PC-3 (cell line): ENCODE results near the gene CELF1. TPM values are rescaled to one million over a fixed set of nuclear protein-coding genes. Genes with fewer than 3 reads are reported as not detected.
A peak's percentile ranks its signal among the peaks of the same experiment; 100 is the strongest.

ENCODE experiments used
- ATAC-seq: fragments of 200-7000 bp; cut with Tn5 transposase; 2 replicates; pipeline ENCODE4 v1.9.1; 2020; ENCODE audit warnings: mild to moderate bottlenecking, moderate library complexity
- BruUV-seq: library from RNA; stranded (reverse); fragments of 400-500 nt; replicated peaks from 2 replicates; lab custom pipeline; 2021; lab: Mats Ljungman, UMichigan
- CTCF ChIA-PET: fragments of 300-600 bp; sonication (Branson Sonifier 250); formaldehyde crosslinking; loops from one replicate; lab custom pipeline; 2022; ENCODE audit warnings: antibody characterized with exemption; lab: Charles Lee
- POLR2A ChIA-PET: fragments of 300-600 bp; sonication (Branson Sonifier 250); formaldehyde crosslinking; loops from one replicate; lab custom pipeline; 2022; ENCODE audit warnings: antibody characterized with exemption; ENCODE audit not compliant: unreplicated experiment; lab: Charles Lee
- DNase-seq: peaks from one replicate; pipeline ENCODE4 v3.0.0-alpha.2; 2015
- H2AFZ ChIP-seq: fragments of 300-600 bp; sonication (generic); 2 replicates; pipeline ENCODE4 v1.6.0; 2016; ENCODE audit warnings: antibody characterized with exemption, low read length
- H3F3A ChIP-seq: fragments of 300-600 bp; sonication (generic); one replicate; pipeline ENCODE4 v1.6.0; 2017; ENCODE audit warnings: antibody characterized with exemption, low read length, control low read depth, mild to moderate bottlenecking; ENCODE audit not compliant: unreplicated experiment
- H3K27ac ChIP-seq: fragments of 300-600 bp; sonication (generic); 2 replicates; pipeline ENCODE4 v1.5.1; 2016; ENCODE audit warnings: mild to moderate bottlenecking, low read length
- H3K27me3 ChIP-seq: fragments of 300-600 bp; sonication (generic); 2 replicates; pipeline ENCODE4 v1.6.1; 2016; ENCODE audit warnings: low read length, mixed read lengths
- H3K36me3 ChIP-seq: fragments of 300-600 bp; sonication (generic); 2 replicates; pipeline ENCODE4 v1.6.1; 2016; ENCODE audit warnings: low read depth, mixed run types, low read length, mixed read lengths
- H3K4me1 ChIP-seq: fragments of 300-600 bp; sonication (generic); 2 replicates; pipeline ENCODE4 v1.5.1; 2016; ENCODE audit warnings: low read length; ENCODE audit not compliant: insufficient read depth
- H3K4me2 ChIP-seq: fragments of 300-600 bp; sonication (generic); 2 replicates; pipeline ENCODE4 v1.6.0; 2016; ENCODE audit warnings: low read length
- H3K4me3 ChIP-seq: fragments of 300-600 bp; sonication (generic); 2 replicates; pipeline ENCODE4 v1.5.1; 2016; ENCODE audit warnings: mild to moderate bottlenecking, low read length, mixed read lengths
- H3K79me2 ChIP-seq: fragments of 300-600 bp; sonication (generic); 2 replicates; pipeline ENCODE4 v1.6.1; 2017; ENCODE audit warnings: low read length, mixed read lengths
- H3K9ac ChIP-seq: fragments of 300-600 bp; sonication (generic); 2 replicates; pipeline ENCODE4 v1.6.0; 2016; ENCODE audit warnings: mild to moderate bottlenecking, low read length
- H3K9me2 ChIP-seq: fragments of 300-600 bp; sonication (generic); replicated peaks from 2 replicates; pipeline ENCODE4 v1.6.1; 2016; ENCODE audit warnings: mixed run types, low read length, mixed read lengths
- H3K9me3 ChIP-seq: fragments of 300-600 bp; sonication (generic); 2 replicates; pipeline ENCODE4 v1.6.1; 2016; ENCODE audit warnings: low read length, mixed read lengths
- H4K20me1 ChIP-seq: fragments of 300-600 bp; sonication (generic); 2 replicates; pipeline ENCODE4 v1.6.1; 2016; ENCODE audit warnings: low read length, mixed read lengths
- EZH2 ChIP-seq: fragments of 300-600 bp; sonication (generic); IDR thresholded peaks from one replicate; pipeline ENCODE4 v1.6.1; 2017; ENCODE audit warnings: antibody characterized with exemption, mild to moderate bottlenecking, low read length; ENCODE audit not compliant: unreplicated experiment
- EZH2phosphoT487 ChIP-seq: fragments of 300-600 bp; sonication (generic); IDR thresholded peaks from 2 replicates; pipeline ENCODE4 v1.6.1; 2018; ENCODE audit warnings: mild to moderate bottlenecking, antibody characterized with exemption, low read length, borderline replicate concordance
- intact Hi-C: fragments of 100-400 bp; cut with micrococcal nuclease; formaldehyde crosslinking; loops from 2 replicates; pipeline ENCODE4 v1.9.0; 2023
- total RNA-seq: library from RNA; depleted of rRNA; stranded (reverse); fragments of >200 nt; gene quantifications from 2 replicates; pipeline ENCODE4 v1.2.3, GENCODE V29; 2014
- TF ChIP-seq, protein P1 (sequence below): fragments of 300-600 bp; sonication (generic); conservative IDR thresholded peaks from 2 replicates; pipeline ENCODE4 v1.5.1; 2017; ENCODE audit warnings: antibody characterized with exemption, low read depth, mild to moderate bottlenecking, low read length

The CELF1 gene
- total RNA-seq, 1 experiment from 2014 or later, result 80.1 TPM

DNA sequence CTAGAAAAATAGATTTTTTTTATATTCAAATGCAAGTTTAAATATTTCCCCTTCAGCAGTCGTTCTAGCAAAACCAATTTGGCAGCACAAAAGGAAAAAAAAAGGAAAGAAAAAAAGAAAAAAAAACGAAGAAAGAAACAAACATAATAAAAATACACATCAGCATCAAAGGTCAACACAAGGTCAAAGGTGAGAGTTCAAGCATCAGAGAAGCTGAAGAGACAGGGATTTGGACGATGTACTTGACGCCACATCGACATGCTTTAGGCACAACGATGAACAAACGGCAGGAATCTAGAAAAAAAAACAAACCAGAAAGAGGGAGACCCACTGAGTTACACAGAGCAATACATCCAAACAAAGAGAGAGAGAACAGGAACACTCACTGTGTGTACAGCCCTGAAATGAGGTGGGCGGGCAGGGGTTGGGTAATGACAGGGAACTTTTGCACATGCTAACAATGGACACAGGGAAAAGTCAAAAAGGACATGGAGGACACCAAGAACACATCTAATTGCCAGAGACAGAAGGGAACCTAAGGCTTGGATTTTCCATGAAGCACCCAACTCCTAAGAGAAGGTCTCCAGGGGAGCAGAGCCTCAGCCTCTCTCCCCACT, 84.2 kb downstream of the CELF1 start:
- Histone ChIP-seq H3K9ac (no peak overlapping the region), H4K20me1 (no peaks in the 10 kb centered on the region), H3K36me3 (peaks cover 57% of the 10 kb centered on the region), H3K27me3 (no peaks in the 10 kb centered on the region), H3F3A (no peaks in the 10 kb centered on the region), H3K4me3 (no peak overlapping the region), H2AFZ (no peak overlapping the region), H3K4me1 (no peaks in the 10 kb centered on the region), H3K79me2 (0 out of 2 replicates have a peak, but pooled peaks cover 6% of the 10 kb centered on the region), H3K9me3 (no peaks in the 10 kb centered on the region), H3K9me2 (no peaks in the 10 kb centered on the region), H3K4me2 (no peak overlapping the region), H3K27ac (no peak overlapping the region)
- no TSS peak for BruUV-seq
- TF ChIP-seq EZH2 (no peak), EZH2phosphoT487 (no peak)
- TF ChIP-seq, protein P1, sequence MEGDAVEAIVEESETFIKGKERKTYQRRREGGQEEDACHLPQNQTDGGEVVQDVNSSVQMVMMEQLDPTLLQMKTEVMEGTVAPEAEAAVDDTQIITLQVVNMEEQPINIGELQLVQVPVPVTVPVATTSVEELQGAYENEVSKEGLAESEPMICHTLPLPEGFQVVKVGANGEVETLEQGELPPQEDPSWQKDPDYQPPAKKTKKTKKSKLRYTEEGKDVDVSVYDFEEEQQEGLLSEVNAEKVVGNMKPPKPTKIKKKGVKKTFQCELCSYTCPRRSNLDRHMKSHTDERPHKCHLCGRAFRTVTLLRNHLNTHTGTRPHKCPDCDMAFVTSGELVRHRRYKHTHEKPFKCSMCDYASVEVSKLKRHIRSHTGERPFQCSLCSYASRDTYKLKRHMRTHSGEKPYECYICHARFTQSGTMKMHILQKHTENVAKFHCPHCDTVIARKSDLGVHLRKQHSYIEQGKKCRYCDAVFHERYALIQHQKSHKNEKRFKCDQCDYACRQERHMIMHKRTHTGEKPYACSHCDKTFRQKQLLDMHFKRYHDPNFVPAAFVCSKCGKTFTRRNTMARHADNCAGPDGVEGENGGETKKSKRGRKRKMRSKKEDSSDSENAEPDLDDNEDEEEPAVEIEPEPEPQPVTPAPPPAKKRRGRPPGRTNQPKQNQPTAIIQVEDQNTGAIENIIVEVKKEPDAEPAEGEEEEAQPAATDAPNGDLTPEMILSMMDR, result no peak
- no peak for ATAC-seq
- intact Hi-C loops, result no loop called here
- DNase-seq, result no peak
- ChIA-PET POLR2A (no interaction called here), CTCF (no interaction called here)

DNA sequence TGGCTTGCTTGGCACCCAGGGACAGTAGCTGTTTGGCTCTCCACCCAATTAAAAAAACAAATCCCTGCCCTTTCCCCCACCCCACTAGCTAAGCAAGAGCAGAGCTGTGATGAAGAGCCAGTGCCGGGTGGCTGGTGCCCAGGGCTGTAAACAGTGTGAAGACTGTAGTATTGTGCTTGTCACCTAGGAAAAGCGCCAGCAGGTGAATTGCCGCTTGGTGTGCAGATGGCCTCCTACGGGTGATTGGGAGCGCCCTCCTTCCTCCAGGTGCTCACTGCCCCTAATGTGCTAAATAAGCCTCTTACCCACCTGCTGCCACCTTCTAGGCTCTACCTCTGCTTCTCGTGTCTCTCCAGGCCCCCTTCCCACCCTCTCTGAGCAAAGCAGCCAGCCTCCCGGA, 85.6 kb downstream of the CELF1 start:
- ChIA-PET POLR2A (no interaction called here), CTCF (no interaction called here)
- Histone ChIP-seq H3K4me3 (no peak overlapping the region), H3K27ac (no peak overlapping the region), H2AFZ (no peak overlapping the region), H3K27me3 (no peaks in the 10 kb centered on the region), H3F3A (no peaks in the 10 kb centered on the region), H3K9ac (no peak overlapping the region), H3K9me3 (no peaks in the 10 kb centered on the region), H3K79me2 (0 out of 2 replicates have a peak, but pooled peaks cover 6% of the 10 kb centered on the region), H3K36me3 (peaks cover 44% of the 10 kb centered on the region), H3K4me1 (no peaks in the 10 kb centered on the region), H3K9me2 (no peaks in the 10 kb centered on the region), H4K20me1 (no peaks in the 10 kb centered on the region), H3K4me2 (no peak overlapping the region)
- TF ChIP-seq EZH2phosphoT487 (no peak), EZH2 (no peak)
- TF ChIP-seq, protein P1, result no peak
- TSS peak; percentile 7 for BruUV-seq
- intact Hi-C loops, result no loop called here
- ATAC-seq, result peak; percentile 27; the same call in 1 of the 2 replicates
- DNase-seq, result no peak

DNA sequence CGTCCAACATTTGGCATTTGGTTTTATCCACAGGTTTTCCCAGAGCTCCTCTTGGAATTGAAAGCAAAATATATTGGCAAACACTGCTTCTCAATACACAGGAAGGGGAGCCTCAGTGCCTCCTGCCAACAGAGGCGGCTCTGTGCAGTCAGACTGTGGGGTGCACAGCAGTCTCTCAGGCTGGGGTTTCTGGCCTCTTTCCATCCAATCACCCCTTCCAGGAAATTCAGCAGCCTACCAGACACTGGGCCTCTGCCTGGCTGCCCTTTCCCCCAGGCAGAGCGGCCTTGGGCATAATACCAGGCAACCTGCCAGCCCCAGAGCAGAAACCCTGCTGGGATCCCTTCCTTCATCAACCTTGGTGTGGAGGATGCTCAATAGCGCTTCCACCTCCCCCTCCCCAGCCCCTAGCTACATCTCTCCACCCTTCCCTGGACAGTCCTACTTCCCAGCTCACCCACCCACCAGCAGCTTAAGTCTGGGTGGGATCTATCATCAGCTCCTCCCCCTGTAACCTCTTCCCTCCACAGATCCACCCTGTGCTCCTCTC, 86.2 kb downstream of the CELF1 start:
- Histone ChIP-seq H3K36me3 (peaks cover 38% of the 10 kb centered on the region), H3K27ac (no peak overlapping the region), H3K27me3 (no peaks in the 10 kb centered on the region), H3K4me3 (no peak overlapping the region), H3F3A (no peaks in the 10 kb centered on the region), H2AFZ (no peak overlapping the region), H3K9ac (no peak overlapping the region), H4K20me1 (no peaks in the 10 kb centered on the region), H3K79me2 (0 out of 2 replicates have a peak, but pooled peaks cover 6% of the 10 kb centered on the region), H3K4me2 (no peak overlapping the region), H3K9me3 (no peaks in the 10 kb centered on the region), H3K9me2 (no peaks in the 10 kb centered on the region), H3K4me1 (no peaks in the 10 kb centered on the region)
- ChIA-PET CTCF (no interaction called here), POLR2A (no interaction called here)
- no peak for DNase-seq
- no peak for TF ChIP-seq EZH2
- no peak for TF ChIP-seq EZH2phosphoT487
- TF ChIP-seq, protein P1, result no peak
- intact Hi-C loops, result no loop called here
- no peak for ATAC-seq
- no TSS peak for BruUV-seq
